Renal cortex interstitium (tissue), 11 donors: ENCODE data around the gene LPCAT1. TPM values are rescaled to one million over a fixed set of nuclear protein-coding genes. Genes with fewer than 3 reads are reported as not detected.
A peak's percentile ranks its signal among the peaks of the same experiment; 100 is the strongest.

ENCODE experiments used
- DNase-seq, 11 donors: peaks; one replicate each; pipeline ENCODE4 v3.0.0-alpha.2; 2013; ENCODE audit warnings: low read depth in 9 of 11, low spot score in 4 of 11; ENCODE audit errors: extremely low read depth in 1 of 11
- polyA plus RNA-seq, 3 donors: library from polyadenylated mRNA; unstranded; fragments of 120-200 nt; gene quantifications; one replicate each; pipeline ENCODE4 v1.2.1, GENCODE V29; 2013; ENCODE audit not compliant: insufficient read length in 3 of 3

The LPCAT1 gene
- polyA plus RNA-seq, 3 donors, result 43.8 to 51.3 (median 45.4) TPM

GRCh38 chr5:1488882-1489680 lies 34.7 kb downstream of the LPCAT1 start:
- DNase-seq, result no peak

DNA sequence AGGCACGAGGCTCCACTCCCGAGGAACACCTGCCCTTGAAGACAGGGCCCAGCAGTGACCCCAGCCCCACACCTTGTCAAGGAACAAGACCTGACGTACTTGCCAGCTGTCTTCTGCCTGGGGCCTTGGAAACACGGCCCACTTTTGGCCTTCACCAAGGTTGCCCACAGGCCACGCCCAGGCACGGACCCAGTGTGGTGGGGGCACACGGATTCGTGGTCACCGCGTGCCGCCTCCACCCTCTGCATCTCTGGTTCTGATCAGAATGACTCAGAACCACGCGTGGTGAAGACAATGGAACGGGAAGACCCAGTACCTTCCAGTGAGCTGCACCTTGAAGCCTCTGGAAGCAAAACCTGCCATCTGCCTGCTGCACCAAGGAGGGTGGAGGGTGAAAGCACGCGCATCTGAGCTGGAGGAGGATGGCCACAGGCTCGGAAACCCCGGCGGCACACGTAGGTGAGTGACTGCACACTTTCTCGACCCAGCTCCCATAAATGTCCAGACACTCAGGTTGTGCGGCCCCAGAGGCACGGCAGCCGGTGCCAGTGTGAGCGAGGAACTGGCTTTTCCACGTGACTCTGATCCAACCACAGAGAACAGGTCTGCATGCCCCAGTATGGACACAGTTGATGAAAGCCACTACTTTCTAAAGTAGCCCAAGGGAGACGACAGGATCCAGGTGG lies 36.5 kb downstream of the LPCAT1 start:
- DNase-seq, result no peak

DNA sequence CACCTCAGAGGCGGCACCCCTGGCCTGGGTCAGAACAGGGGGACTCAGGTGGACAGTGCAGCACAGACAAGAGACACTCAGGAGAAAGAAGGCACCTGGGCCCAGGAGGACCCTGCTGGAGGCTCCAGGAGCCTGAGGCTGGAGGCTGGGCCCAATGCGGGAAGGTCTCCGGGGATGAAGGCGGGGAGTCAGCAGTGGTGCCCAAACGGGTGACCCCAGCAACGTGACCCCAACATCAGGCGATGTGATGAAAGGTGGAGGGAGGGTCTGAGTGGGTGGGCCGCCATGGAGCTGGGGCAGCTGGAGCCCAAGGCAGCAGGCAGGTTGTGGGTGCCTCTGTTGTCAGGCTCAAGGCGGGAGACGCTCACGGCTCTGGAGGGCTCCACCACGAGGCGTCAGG lies 37.5 kb downstream of the LPCAT1 start:
- DNase-seq, result no peak

- DNase-seq, result no peak
Observed at GRCh38 chr5:1485579-1486118, 38.1 kb downstream of the LPCAT1 start.

DNA sequence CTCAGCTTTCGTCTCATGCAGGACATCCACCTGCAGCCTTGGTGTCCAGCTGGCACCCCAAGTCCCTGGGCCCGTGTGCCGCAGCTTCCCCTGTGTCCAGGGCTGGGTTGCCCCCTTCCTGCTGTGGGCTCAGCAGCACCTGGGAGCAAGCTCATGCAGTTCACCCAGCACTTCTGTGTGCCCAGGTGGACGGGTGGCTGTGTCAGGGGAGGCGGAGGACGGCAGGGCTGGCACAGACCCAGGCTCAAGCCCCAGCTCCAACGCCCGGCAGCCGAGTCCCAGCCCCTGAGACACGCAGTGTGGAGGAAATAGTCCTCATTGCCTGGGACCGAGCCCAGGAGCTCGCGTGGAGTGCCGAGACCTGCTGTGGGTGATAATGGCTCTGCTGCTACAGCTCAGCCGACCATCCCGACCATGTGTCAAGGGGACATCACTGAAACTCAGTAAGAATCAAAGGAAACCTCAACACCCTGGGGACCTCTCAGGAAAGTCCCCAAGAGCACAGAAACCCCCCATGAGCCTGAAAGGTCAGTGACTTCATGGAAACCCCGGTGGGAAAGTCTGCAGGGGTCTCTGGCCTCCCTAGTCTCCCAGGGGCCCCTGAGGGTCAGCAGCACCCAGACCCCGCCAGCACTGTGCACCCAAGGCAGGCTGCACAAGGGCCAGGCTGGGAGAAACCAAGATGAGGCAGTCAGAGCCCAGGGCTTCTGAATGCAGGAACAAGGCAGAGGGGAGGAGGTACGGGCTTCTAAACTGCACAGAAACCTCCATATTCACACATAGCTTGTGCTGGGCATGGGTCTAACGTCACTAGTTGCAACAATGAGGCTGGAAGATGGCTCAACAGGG lies 38.8 kb downstream of the LPCAT1 start:
- DNase-seq, result no peak

DNA sequence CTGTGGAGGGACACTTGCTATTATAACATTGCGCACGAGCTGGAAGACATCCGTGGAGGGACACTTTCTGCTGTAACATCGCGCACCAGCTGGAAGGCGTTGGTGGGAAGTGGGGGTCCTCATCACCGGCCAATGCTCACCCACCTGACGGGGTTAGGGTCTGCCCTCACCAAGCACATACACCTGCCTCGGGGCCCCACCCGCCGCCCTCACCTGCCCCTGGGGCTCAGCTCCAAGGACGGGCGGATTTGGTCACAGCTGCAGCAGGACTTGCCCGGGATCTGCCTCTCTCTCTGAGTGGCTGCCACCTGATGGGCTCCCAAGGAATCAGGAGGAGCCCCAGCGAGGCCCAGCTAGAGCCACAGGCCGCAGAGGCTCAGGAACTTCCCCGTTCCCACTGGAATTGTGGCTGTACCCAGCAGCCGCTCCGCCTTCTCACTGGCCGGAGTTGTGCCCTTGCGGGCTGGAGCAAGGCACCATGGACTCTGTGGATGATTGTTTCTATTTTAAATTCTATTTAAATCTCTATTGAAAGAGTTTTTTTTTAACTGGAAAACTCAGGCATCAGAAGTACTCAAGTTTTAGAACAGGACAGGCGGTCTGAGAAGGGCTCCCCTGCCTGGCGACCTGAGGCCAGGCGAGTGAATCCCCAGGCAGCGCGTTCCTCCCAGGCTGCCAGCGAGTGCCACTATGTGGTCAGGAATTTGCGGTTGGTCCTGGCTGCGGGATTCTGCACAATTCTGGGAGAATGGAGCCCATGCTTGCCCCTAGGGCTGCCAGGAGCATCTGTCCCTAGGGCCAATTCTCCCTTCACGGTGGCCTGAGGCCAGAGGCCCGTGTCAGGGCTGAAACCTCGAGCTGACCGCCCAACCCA lies 39.7 kb downstream of the LPCAT1 start:
- DNase-seq, result no peak

- no peak for DNase-seq
Observed at GRCh38 chr5:1483064-1483463, 40.7 kb downstream of the LPCAT1 start.

GRCh38 chr5:1481959-1482331 lies 41.8 kb downstream of the LPCAT1 start:
- DNase-seq, result no peak

GRCh38 chr5:1481266-1481958 lies 42.3 kb downstream of the LPCAT1 start:
- no peak for DNase-seq

DNA sequence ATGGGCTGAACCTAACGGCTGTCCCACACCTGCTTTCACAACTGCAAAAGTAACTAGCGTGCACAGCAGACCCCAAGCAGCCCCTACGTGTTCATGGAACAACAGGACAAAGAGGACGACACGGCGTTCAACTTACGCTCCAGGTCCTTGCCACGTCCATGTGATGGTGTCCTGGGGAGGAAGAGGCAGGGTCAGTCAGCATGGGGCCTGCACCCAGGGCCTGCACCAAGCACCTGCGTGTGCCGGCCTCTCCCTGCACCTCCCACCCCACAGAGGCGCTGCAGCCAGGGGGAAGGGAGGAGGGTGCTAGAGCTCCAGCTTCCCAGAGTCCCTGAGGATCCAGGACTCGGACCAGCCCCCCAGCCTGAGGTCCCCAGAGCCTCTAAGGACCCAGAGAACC lies 43.0 kb downstream of the LPCAT1 start:
- DNase-seq, result no peak

DNA sequence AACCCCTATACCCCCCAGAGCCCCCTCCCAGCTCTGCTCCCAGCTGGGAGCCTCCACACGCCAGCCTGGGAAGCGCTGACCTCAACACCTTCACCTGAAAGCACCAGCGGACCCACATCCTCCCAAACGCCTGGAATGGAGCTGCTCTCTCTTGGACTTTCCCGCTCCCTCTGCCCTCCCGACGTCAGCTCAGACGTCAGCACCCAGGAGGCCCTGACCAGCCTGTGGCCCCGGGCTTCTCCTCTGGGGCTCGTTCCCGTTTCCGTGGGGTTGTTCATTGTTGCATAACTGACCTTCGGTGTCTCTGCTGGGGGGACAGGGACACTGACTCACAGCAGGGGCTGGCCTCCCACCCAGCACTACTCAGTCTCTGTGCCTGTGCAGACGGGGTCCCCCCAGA lies 43.5 kb downstream of the LPCAT1 start:
- DNase-seq, result no peak

GRCh38 chr5:1479581-1480188 lies 44.1 kb downstream of the LPCAT1 start:
- DNase-seq, result peak in 3 of 11 donors; percentile 9 to 15 (median 11)

GRCh38 chr5:1479066-1479465 lies 44.7 kb downstream of the LPCAT1 start:
- DNase-seq, result no peak

GRCh38 chr5:1478271-1479035 lies 45.3 kb downstream of the LPCAT1 start:
- no peak for DNase-seq

GRCh38 chr5:1477341-1477740 lies 46.4 kb downstream of the LPCAT1 start:
- DNase-seq, result no peak

DNA sequence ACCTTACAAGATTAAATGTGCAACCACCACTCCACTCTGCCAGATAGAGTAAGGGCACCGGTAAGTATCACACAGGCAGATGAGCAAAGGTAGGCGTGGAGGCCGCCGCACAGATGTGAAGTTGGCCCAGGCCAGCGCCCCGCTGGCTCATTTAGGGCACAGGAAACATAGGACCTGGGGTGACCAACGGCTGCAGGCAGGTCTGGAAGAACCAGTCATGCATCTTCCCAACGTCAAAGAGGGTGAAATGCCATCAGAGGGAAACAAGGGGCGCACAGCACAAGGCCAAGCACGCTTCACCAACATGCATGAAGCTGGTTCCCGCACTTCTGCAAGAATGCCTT lies 46.8 kb downstream of the LPCAT1 start:
- no peak for DNase-seq
